ENCODE data around the gene DHX15. TPM values are rescaled to one million over a fixed set of nuclear protein-coding genes. Genes with fewer than 3 reads are reported as not detected.

Gene DHX15
- total and polyA plus RNA-seq, 8 donors, result 32.8 to 74.6 (median 46.0) TPM

- H3K27me3 ChIP-seq, result no peaks in the 10 kb centered on the region
- DNase-seq (no peak), ATAC-seq (peak in 1 of 4 donors; percentile 36), FAIRE-seq (no peak)
- no peak overlapping the region for H3K4me3 ChIP-seq
- no peak overlapping the region for H3K27ac ChIP-seq
- H3K4me1 ChIP-seq, result no peaks in the 10 kb centered on the region
- TF ChIP-seq CTCF (IDR thresholded peaks at IDR 0.05), result no peak
- H3K36me3 ChIP-seq, result no peaks in the 10 kb centered on the region
- intact Hi-C loops (cut with DNase I), result no loop called here
- H3K9me3 ChIP-seq, result no peaks in the 10 kb centered on the region
Measured at GRCh38 chr4:24607334-24607733, 23.0 kb upstream of the DHX15 start.

- no peak for DNase-seq
- Histone ChIP-seq H3K9me3 (no peaks in the 10 kb centered on the region), H3K4me3 (no peak overlapping the region), H3K4me1 (no peaks in the 10 kb centered on the region), H3K27ac (no peak overlapping the region), H3K36me3 (no peaks in the 10 kb centered on the region), H3K27me3 (no peaks in the 10 kb centered on the region)
- FAIRE-seq, result no peak
- peak in 1 of 4 donors; percentile 24 for ATAC-seq
- intact Hi-C loops (cut with DNase I), result no loop called here
- TF ChIP-seq CTCF (IDR thresholded peaks at IDR 0.05), result no peak
Measured at GRCh38 chr4:24605216-24605615, 20.9 kb upstream of the DHX15 start.

- Histone ChIP-seq H3K27me3 (no peaks in the 10 kb centered on the region), H3K4me1 (no peaks in the 10 kb centered on the region), H3K36me3 (no peaks in the 10 kb centered on the region), H3K27ac (no peak overlapping the region), H3K9me3 (no peaks in the 10 kb centered on the region), H3K4me3 (no peak overlapping the region)
- no peak for TF ChIP-seq CTCF (IDR thresholded peaks at IDR 0.05)
- no peak for FAIRE-seq
- whole genome bisulfite sequencing, 2 donors, result 69 to 76% methylated on average over 4 of the region's 4 CpGs
- no peak for ATAC-seq
- no peak for DNase-seq
- intact Hi-C loops (cut with DNase I), result no loop called here
Measured at GRCh38 chr4:24604558-24605214, 20.3 kb upstream of the DHX15 start.

GRCh38 chr4:24603343-24603742 lies 19.0 kb upstream of the DHX15 start:
- FAIRE-seq (no peak), ATAC-seq (no peak), DNase-seq (no peak)
- Histone ChIP-seq H3K9me3 (no peaks in the 10 kb centered on the region), H3K36me3 (no peaks in the 10 kb centered on the region), H3K27me3 (no peaks in the 10 kb centered on the region), H3K4me3 (no peak overlapping the region), H3K27ac (no peak overlapping the region), H3K4me1 (peaks cover 0 to 4% (median 4%) of the 10 kb centered on the region in 3 donors)
- no peak for TF ChIP-seq CTCF (IDR thresholded peaks at IDR 0.05)
- intact Hi-C loops (cut with DNase I), result no loop called here
- WGBS, 2 donors, result 79 to 83% methylated on average over 6 of the region's 6 CpGs

- Histone ChIP-seq H3K4me1 (peaks cover 6 to 14% (median 7%) of the 10 kb centered on the region in 3 donors), H3K27ac (peak overlapping the region in 1 of 4 donors; percentile 41), H3K36me3 (no peaks in the 10 kb centered on the region), H3K4me3 (no peak overlapping the region), H3K9me3 (no peaks in the 10 kb centered on the region), H3K27me3 (no peaks in the 10 kb centered on the region)
- 67 to 74% methylated on average over 1 of the region's 1 CpG for WGBS, 2 donors
- FAIRE-seq (no peak), ATAC-seq (peak in 1 of 4 donors; percentile 7), DNase-seq (no peak)
- intact Hi-C loops (cut with DNase I), result no loop called here
- no peak for TF ChIP-seq CTCF (IDR thresholded peaks at IDR 0.05)
Measured at GRCh38 chr4:24601121-24601520, 16.8 kb upstream of the DHX15 start.

Measured in pancreas (tissue), 10 donors.